HG02588 (cell line): Measurements from ENCODE around the gene NR3C1.

Source experiments
- ATAC-seq: cut with Tn5 transposase; IDR thresholded peaks from one replicate; pipeline ENCODE4 v1.9.1; 2021; ENCODE audit warnings: mild to moderate bottlenecking, moderate library complexity; ENCODE audit not compliant: unreplicated experiment

Gene NR3C1

DNA sequence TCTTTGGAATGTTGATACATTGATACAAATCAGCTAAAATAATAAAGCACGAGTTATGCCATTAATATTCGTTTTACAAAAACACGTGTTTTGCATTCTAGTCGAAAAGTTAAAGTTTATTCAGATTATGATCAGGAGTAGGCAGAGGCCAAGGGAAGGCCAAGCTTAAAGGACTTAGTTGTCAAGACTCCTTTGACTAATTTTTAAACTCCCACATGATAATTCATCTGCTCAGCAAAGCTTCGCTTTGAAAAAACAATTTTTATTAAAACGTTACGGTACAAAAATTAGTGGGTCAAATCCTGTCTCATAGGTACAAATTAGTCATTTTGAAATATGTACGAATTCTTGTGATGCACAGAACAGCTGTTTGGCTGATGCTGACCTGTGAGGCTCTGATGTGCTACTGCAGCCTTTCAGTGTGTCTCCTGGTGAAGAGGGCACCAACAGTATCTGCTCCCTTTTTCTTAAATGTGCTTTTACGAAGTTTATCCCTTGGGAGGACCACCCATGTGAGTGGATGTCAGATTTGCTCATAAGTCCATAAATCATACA is 23.0 kb upstream of the NR3C1 start:
- ATAC-seq = peak; percentile 74

DNA sequence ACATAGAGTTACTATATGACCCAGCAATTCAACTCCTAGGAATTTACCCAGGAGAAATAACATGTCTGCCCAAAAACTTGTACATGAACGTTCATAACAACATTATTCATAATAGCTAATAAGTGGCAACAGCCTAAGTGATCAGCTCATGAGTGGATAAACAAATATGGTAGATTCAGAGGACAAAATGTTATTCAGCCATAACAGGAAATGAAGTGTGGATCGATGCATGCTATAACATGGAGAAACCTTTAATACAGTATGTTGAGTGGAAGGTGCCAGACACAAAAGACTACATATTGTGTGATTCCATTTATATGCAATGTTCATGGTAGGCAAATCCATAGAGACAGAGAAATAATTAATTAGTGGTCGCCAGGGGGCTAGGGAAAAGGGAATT is 22.3 kb upstream of the NR3C1 start:
- ATAC-seq = no peak

DNA sequence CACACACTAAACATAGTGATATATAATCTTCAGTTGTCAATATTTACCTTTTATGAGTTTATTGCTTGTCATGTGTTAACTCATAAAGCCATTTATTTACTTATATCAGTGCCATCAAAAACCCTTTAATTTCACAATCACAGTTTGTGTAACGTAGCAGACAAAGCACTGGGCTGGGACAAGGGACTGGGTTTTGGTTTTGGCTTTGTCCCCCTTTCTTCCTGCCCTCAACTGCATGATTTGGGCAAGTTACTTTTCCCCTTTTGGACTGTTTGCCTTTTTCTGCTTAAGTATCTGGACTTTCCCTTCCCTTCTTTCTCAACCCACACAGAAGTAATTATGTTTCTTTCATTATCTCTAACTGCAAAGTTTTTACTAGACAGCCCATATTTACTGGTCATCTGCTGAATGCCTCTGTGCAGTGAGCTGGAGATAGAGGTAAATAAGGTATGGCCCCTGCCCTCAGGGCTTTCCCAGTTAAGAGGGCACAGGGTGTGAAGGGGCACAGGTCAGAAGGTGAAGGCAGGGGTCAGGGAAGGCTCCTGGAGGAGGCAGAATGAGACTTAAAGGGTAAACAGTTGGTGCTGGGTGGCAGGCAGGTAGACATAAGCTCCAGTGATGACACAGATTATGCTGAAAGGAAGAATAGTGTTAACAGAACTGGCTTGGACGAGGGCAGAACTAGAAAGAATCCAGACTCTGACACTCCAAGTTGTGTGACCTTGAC is 14.8 kb upstream of the NR3C1 start:
- peak; percentile 58 for ATAC-seq

DNA sequence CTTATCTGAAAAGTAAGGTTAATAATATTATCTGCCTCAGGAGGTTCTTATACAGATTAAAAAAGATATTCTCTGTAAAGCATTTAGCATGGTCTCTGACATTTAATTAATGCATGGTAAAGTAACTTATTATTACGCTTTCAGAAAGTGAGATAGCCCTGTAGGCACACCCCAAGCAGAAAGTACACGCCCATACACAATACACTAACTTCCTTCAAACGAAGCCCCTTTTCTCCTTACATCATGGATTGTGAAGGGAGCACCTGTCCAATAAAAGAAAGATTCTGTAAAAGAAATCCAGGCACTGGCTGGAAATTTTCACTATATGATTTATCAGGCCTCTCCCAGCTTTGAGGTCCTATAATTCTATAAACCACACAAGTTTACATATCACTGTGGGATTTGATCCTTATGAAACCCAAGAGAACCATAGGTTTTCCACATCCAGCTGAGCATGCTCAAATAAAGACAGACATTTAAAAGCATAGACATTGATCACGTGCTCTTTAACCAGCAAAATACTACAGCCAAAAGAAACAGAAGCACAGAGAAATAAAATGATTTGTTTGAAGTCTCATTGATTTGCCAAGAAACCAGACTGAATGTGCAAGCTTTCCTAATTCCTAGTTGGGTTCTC is 14.1 kb upstream of the NR3C1 start:
- ATAC-seq = no peak

DNA sequence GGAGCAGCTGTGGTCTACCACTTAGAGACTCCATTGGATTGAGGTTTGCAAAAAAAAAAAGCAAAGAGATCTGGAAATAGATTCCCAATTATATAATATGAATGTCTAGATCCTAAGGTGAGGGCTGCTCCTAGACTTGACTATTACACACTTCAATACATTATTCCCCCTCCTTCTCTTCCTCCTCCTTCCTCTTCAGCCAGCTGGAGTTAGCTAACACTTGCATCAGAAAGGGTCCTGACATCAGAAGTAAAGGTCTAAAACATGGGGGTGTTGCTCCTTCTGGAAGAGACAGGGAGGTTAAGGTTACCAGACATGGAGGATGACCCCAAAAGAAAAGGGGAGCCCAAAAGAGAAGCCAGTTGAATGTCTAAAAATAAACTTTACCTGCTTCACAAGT is 12.9 kb upstream of the NR3C1 start:
- no peak for ATAC-seq

DNA sequence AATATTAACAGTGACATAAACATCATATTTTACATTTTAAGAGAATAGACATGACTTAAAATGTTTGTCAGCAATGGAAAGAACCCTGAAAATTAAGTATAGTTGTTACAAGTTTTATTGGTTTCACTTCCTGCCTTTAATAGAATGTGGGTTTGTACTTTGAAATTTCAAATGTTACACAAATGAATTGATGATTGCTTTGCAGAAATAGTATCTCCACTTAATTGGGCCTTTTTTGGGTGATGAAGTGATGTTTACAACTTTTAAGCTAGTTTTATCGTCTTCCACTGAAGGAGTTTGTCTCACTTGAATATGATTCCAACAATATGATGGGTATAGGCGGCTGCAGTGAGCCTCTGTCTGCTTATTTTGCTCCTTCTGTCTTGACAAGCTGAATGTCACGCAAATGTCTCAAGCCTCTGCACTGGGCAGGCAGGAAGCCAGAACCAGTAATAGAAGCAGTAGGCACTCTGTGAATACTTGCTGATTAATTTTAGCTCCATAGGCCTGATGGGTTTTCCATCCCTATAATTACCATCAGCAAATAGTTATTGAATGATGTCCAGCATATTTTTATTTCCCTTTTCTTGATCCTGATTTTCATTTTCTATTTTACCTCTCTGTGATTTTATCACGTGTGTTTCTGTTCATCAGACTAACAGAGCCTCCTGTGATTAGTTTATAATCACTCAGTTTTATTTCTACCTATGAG is 10.6 kb upstream of the NR3C1 start:
- peak; percentile 70 for ATAC-seq

DNA sequence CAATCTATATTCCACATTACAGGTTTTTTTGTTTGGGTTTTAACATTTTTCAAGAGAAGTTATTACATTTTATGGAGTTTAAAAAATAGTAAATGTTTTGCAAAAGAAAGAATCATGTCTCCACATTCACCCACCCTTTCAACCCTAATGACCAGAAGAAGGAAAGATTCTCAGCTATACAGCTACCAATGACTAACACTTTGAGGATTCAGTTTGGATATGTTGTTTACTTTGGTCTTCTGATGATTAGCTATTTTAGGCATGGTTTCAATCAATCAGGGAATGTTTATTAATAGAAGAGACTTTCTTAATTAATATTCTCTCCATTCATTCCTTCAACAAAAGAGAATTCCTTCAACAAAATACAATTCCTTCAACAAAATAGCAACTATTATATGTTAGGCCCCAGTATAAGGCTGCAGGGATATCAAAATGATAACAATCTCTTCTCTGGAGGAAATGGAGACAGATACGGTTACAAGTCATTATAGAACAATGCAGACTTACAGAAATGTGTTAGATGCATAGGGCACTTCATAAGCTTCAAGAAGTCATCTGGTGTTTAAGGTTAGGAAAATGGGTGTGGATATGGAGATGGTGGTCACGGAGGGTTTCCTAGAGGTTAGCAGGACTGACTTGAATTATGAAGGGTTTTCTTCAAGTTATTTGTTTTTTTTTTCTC is 9.3 kb upstream of the NR3C1 start:
- no peak for ATAC-seq

DNA sequence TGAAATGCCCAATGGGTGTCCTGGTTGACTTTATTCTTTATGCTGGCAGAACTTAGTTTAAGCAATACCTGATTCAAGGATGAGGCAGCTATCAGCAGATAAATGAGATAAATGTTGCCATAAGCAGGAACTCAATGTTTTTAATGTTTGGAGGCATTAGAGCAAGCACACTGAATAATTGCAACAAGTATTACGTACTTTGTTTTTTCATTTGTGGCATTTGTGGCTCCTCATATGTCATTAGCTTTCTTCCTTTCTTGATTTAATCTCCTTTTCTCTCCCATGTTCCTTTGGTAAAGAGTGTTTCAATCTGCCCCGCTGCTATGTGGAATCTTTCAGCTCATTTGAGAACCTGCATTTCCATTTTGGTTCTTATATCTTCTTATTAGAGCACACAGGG is 6.4 kb upstream of the NR3C1 start:
- ATAC-seq = no peak

DNA sequence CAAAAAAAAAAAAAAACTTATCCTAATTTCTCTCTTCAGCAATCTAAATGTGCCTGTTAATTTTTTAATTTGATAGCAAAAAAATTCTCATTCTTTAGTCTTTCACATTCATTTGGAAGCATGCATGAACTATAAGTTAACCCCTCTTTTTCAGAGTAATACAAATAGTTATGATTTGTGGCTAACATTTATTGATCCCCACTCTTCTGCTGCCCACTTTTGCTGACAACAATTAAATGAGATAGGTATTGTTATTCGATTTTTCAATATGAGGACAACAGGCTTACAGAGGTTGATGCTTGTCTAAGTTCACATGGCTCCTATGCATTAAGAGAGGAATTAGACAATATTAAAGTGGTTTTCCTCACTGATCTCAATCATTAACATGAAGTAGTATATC is 2.9 kb upstream of the NR3C1 start:
- ATAC-seq = no peak

DNA sequence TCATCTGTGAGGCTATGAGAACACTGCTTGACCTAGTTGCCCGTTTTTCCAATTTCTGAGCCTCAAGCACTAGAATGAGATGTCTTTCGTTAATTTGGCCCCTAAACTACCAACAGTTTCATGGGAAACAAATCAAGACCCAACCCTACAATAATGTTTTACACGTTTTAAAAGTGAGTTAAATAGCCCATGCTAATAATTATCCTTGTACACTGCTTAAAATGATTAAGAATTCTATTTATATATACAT is 2.3 kb upstream of the NR3C1 start:
- no peak for ATAC-seq

DNA sequence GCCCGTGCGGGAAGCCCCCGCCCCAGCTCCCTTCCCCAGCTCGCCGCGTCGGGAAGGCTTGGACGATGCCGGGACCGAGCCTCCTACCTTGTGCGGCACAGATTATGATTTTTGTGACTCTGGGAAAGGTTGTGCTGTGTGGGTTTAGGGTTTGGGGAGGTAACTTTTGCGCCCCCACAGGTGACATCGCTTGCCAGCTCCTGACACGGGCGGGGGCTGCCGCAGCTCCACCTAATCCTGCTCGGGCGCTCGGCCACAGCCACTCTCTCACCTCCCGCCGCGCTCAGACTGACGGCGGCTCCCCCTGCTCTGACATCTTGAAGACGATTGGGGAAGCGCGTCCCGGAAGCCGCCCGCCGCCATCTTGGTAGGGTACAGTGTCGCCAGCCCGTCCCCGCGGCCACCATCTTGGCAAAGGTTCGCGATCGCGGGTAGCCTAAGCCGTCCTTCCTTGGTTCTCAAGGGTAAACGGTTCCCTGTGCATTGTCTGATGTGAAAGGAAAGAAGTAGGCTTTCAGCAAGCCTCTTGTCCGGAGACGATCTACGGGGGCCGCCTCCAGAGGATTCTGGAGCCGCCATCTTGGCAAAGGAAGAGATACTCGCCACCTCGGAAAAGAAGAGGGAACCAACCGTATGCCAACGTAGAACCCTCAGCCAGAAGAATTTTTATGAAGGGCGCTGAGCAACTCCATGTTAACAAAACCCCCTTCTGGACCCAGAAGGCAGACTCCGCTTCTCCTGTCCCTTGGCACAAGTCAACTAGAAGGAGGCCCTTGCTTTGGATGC is 1.8 kb upstream of the NR3C1 start:
- ATAC-seq = peak; percentile 26

DNA sequence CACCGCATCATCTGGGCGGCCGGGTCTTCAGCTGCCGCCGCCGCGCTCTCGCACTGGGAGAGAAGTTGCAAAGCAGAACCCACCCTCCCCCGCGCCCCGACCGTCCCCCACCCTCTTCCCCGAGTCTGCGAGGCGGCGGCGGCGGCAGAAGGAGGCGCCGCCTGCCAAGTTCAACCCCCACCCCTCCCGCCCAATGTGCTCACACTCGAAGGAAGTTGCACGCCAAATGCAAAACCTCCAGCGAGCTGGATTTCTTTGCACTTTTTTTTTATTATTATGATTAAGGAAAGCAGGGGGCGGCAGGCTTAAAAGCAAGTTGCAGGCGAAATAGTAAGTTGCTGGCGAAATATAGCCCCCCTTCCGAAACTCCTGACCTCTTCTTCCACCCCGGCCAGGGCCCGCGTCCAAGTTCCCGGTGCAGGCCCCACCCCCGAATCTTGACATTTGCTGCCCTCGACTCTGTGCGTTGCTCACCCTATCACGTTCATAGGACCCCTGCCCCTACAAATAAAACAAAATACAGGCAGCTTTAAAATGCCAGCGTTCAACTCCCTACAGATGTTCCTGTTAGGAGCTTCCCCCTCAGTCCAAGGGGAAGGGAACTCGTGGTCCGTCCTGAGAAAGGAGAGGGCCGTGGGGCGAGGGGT is 1.1 kb upstream of the NR3C1 start:
- ATAC-seq = peak; percentile 16

DNA sequence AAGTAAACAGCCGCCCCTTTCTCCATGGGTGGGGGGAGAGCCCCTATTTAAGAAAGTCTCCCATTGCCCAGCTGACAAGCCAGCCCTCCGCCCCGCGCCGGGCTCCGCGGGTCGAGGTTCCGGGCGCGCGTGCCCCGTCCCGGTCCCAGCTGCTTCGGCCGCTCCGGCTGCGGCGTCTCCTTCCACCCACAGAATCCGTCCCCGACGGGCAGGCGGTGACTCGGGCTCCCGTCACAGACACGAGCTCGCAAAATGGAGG is 223 bp downstream of the NR3C1 start:
- ATAC-seq = peak; percentile 13

DNA sequence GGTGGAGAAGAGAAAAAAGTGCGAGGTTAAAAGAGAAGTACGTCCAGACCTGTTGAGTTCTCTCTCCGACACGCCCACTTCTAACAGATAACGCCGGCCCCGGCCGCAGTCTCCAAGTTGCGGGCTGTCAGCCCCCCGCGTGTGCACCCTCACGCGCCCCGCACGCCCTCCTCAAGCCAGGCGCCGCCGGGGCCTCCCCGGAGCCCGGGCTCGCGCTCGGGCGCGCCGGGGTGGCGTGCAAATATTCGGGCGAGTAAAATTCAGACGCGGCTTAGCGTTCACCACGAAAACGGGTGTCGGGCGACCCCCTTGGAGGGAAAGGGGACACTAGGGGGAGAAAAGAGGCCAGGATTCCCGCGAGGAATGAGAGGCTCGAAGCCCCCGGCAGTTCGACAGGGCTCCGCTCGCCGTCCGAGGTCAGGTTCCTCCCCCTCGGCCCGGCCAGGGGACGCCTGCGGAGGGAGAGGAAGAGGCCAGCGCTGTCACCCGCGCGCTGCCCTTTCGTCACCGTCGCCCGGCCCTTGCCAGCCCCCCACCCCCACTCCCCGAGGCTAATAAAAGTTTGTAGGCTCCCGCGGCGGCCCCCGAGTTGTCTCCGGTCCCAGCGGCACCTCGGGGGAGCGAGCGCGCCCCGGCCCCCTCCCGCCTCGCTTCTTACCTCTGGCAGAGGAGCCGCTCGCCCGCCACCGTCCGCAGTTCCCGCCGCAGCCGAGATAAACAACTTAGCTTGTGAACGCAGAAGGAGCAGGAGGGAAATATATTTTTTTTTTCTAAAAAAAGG is 743 bp downstream of the NR3C1 start:
- ATAC-seq = peak; percentile 0

DNA sequence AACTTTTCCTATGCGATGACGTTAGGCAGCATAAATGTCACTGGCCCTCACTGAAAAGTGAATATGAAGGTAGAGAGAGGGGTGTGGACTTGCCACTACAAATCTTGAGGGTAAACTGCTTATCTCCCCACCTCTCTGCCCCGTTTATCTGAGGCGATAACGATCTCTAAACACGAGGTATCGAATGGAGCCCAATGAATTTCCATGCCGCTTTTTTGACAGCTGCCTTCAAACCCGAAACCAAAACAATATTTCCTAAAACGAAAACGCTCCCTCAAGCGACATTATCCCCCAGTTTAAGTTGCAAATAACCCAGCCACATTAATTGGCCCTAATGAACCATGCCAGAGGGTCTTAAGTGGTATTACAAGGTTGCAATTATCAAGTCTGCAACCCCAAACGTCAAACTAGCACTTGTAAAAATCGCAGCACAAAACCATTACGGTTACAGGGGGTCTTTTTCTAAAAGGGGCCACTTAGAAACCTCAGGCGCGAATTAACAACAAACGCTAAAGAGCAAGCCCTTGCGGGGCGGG is 1.4 kb downstream of the NR3C1 start:
- ATAC-seq = no peak

DNA sequence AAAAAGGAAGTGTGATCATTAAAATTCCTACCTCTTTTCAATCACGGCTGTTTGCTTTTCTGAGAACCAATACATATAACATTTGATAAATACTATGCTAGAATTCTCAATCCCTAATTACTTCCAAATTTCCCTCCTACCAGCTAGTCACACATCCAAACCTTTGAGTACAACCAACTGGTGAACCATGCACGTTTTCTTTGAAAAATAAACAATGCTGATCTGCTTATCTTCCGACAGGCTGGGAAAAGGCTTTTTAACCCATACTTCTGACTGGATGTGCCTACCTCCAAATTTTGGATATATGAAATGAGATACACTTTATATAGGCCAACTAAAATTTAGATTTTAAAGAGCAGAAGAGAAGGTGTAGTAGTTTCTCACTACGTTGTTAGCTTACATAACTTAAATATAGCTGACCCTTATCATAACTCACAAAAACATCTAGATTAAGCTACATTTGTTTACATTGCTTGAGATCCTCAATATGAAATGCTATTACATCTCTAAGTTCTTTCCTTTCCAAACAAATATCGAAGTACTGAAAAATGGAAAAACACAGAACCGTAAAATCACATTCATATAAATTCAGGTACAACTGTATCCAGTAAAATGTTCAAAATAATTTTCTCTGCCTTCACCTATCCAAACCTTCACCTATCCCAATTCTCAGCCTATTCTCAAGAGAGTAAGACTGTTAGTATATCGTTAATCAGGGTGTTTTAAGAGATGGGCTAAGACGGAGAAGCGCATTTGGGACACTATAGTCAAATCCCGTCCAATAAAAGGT is 2.1 kb downstream of the NR3C1 start:
- ATAC-seq = no peak

DNA sequence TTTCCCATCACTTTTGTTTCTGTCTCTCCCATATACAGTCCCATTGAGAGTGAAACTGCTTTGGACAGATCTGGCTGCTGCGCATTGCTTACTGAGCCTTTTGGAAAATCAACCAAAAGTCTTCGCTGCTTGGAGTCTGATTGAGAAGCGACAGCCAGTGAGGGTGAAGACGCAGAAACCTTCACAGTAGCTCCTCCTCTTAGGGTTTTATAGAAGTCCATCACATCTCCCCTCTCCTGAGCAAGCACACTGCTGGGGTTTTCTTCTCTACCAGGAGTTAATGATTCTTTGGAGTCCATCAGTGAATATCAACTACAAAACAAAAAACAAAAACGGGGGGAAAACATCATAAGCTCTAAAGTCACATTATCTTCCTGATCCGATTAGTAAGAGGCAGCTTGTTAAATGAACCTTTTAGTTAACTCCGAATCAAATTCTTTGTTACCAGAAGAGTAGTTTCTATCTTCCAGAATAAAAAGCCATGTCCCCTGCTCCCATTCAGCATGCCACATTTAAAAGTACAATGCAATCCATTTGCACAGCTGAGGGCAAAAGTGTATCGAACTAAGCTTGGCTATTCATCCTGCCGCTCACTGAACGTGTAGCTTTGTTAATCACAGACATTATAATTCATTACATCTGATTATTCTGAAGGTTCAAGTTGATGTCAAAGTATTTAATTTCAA is 2.8 kb downstream of the NR3C1 start:
- no peak for ATAC-seq
